ENCODE data around the gene ZNF286A.
"Not testable (repeated sequence)": the region's sequence is repeated elsewhere in the genome, so short reads cannot be mapped to it uniquely, and the experiment has no call there.

The ZNF286A gene

DNA sequence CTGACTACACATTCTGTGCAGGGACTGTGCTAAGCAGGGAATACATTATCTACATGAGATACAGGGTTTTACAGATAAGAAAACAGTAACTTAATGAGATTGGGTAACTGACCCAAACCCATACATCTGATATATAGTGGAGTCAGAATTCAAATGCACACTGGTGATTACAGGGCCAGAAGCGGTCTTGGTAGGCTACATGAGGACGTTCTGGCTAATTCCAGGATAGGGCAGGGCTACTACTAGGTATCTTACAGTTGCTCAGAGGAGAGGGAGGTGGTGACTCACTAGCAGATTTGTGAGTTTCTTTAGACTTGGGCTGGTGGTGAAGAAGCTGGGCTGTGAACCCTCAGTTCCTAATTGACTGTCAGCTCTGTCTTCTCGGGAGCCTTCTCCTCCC, 36.9 kb upstream of the ZNF286A start:
- no peak overlapping the region for H3K27ac ChIP-seq (replicated peaks)
- no peak for DNase-seq (ENCODE audit: low read depth in 1 of 2, low spot score in 1 of 2)
- no peak overlapping the region for H3K4me3 ChIP-seq (replicated peaks; ENCODE audit: insufficient read depth, low read length)
- no peaks in the 10 kb centered on the region for H3K27me3 ChIP-seq (ENCODE audit: insufficient read depth, poor library complexity, severe bottlenecking)
- TF ChIP-seq SPI1 (IDR thresholded peaks at IDR 0.05; ENCODE audit: borderline replicate concordance, low read depth), result no peak
- TF ChIP-seq, protein P1, sequence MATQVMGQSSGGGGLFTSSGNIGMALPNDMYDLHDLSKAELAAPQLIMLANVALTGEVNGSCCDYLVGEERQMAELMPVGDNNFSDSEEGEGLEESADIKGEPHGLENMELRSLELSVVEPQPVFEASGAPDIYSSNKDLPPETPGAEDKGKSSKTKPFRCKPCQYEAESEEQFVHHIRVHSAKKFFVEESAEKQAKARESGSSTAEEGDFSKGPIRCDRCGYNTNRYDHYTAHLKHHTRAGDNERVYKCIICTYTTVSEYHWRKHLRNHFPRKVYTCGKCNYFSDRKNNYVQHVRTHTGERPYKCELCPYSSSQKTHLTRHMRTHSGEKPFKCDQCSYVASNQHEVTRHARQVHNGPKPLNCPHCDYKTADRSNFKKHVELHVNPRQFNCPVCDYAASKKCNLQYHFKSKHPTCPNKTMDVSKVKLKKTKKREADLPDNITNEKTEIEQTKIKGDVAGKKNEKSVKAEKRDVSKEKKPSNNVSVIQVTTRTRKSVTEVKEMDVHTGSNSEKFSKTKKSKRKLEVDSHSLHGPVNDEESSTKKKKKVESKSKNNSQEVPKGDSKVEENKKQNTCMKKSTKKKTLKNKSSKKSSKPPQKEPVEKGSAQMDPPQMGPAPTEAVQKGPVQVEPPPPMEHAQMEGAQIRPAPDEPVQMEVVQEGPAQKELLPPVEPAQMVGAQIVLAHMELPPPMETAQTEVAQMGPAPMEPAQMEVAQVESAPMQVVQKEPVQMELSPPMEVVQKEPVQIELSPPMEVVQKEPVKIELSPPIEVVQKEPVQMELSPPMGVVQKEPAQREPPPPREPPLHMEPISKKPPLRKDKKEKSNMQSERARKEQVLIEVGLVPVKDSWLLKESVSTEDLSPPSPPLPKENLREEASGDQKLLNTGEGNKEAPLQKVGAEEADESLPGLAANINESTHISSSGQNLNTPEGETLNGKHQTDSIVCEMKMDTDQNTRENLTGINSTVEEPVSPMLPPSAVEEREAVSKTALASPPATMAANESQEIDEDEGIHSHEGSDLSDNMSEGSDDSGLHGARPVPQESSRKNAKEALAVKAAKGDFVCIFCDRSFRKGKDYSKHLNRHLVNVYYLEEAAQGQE (IDR thresholded peaks at IDR 0.05; ENCODE audit: insufficient replicate concordance, low read depth), result no peak
- TF ChIP-seq, protein P2, sequence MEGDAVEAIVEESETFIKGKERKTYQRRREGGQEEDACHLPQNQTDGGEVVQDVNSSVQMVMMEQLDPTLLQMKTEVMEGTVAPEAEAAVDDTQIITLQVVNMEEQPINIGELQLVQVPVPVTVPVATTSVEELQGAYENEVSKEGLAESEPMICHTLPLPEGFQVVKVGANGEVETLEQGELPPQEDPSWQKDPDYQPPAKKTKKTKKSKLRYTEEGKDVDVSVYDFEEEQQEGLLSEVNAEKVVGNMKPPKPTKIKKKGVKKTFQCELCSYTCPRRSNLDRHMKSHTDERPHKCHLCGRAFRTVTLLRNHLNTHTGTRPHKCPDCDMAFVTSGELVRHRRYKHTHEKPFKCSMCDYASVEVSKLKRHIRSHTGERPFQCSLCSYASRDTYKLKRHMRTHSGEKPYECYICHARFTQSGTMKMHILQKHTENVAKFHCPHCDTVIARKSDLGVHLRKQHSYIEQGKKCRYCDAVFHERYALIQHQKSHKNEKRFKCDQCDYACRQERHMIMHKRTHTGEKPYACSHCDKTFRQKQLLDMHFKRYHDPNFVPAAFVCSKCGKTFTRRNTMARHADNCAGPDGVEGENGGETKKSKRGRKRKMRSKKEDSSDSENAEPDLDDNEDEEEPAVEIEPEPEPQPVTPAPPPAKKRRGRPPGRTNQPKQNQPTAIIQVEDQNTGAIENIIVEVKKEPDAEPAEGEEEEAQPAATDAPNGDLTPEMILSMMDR (IDR thresholded peaks at IDR 0.05; ENCODE audit: insufficient read depth, low read length), result no peak
- no peak for TF ChIP-seq POLR2AphosphoS5 (IDR thresholded peaks at IDR 0.05; ENCODE audit: low read depth)
- TF ChIP-seq GABPA (IDR thresholded peaks at IDR 0.05; ENCODE audit: low read depth), result no peak

- Histone ChIP-seq H3K4me3 (replicated peaks; ENCODE audit: insufficient read depth, low read length) (no peak overlapping the region), H3K27ac (replicated peaks) (no peak overlapping the region), H3K27me3 (ENCODE audit: insufficient read depth, poor library complexity, severe bottlenecking) (no peaks in the 10 kb centered on the region)
- TF ChIP-seq SPI1 (IDR thresholded peaks at IDR 0.05; ENCODE audit: borderline replicate concordance, low read depth) (no peak), POLR2AphosphoS5 (IDR thresholded peaks at IDR 0.05; ENCODE audit: low read depth) (no peak)
- TF ChIP-seq, protein P2 (IDR thresholded peaks at IDR 0.05; ENCODE audit: insufficient read depth, low read length), result no peak
- TF ChIP-seq, protein P1 (IDR thresholded peaks at IDR 0.05; ENCODE audit: insufficient replicate concordance, low read depth), result no peak
- DNase-seq (ENCODE audit: low read depth in 1 of 2, low spot score in 1 of 2), result no peak
These were observed 36.4 kb upstream of the ZNF286A start for GRCh38 chr17:15663176-15663575.

- no peak overlapping the region for H3K4me3 ChIP-seq (replicated peaks; ENCODE audit: insufficient read depth, low read length)
- TF ChIP-seq, protein P2 (IDR thresholded peaks at IDR 0.05; ENCODE audit: insufficient read depth, low read length), result no peak
- TF ChIP-seq SPI1 (IDR thresholded peaks at IDR 0.05; ENCODE audit: borderline replicate concordance, low read depth) (no peak), GABPA (IDR thresholded peaks at IDR 0.05; ENCODE audit: low read depth) (no peak), POLR2AphosphoS5 (IDR thresholded peaks at IDR 0.05; ENCODE audit: low read depth) (no peak)
- TF ChIP-seq, protein P1 (IDR thresholded peaks at IDR 0.05; ENCODE audit: insufficient replicate concordance, low read depth), result no peak
- H3K27ac ChIP-seq (replicated peaks), result no peak overlapping the region
- H3K27me3 ChIP-seq (ENCODE audit: insufficient read depth, poor library complexity, severe bottlenecking), result no peaks in the 10 kb centered on the region
- no peak for DNase-seq (ENCODE audit: low read depth in 1 of 2, low spot score in 1 of 2)
These were observed 35.9 kb upstream of the ZNF286A start for GRCh38 chr17:15663691-15664090.

GRCh38 chr17:15669526-15669925, 30.0 kb upstream of the ZNF286A start:
- not testable (repeated sequence) for H3K27ac ChIP-seq (replicated peaks); H3K4me3 ChIP-seq (replicated peaks; ENCODE audit: insufficient read depth, low read length); H3K27me3 ChIP-seq (ENCODE audit: insufficient read depth, poor library complexity, severe bottlenecking); DNase-seq (ENCODE audit: low read depth in 1 of 2, low spot score in 1 of 2)

GRCh38 chr17:15674640-15675039, 24.9 kb upstream of the ZNF286A start:
- H3K27ac ChIP-seq (replicated peaks); H3K27me3 ChIP-seq (ENCODE audit: insufficient read depth, poor library complexity, severe bottlenecking); H3K4me3 ChIP-seq (replicated peaks; ENCODE audit: insufficient read depth, low read length); DNase-seq (ENCODE audit: low read depth in 1 of 2, low spot score in 1 of 2): not testable (repeated sequence)

DNA sequence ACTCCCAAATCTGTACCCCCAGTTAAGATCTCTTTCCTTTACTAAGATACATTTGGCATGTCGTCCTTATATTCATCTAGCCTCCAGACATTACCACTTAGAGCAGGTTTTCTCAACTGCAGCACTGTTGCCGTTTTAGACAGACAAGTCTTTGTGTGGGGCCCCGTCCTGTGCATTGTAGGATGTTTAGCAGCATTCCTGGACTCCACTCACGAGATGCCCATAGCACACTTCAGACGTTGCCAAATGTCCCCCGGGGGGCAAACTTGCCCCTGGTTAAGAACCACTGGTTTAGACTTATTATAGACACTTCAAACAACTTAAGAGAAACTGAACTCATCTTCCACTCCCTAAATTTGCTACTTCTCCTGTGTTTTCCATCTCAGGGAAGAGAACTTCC, 23.6 kb upstream of the ZNF286A start:
- not testable (repeated sequence) for H3K27me3 ChIP-seq (ENCODE audit: insufficient read depth, poor library complexity, severe bottlenecking); H3K4me3 ChIP-seq (replicated peaks; ENCODE audit: insufficient read depth, low read length); H3K27ac ChIP-seq (replicated peaks); DNase-seq (ENCODE audit: low read depth in 1 of 2, low spot score in 1 of 2)

Data from HL-60 (cell line).